ENCODE results near the gene VCPKMT. TPM values are rescaled to one million over a fixed set of nuclear protein-coding genes. Genes with fewer than 3 reads are reported as not detected.

Gene VCPKMT
- total and polyA plus RNA-seq, 9 of the 15 experiments (the other 6 are each of a cell fraction or from before 2014, with no cell fraction given), result 2.7 to 7.8 (median 6.3) TPM

DNA sequence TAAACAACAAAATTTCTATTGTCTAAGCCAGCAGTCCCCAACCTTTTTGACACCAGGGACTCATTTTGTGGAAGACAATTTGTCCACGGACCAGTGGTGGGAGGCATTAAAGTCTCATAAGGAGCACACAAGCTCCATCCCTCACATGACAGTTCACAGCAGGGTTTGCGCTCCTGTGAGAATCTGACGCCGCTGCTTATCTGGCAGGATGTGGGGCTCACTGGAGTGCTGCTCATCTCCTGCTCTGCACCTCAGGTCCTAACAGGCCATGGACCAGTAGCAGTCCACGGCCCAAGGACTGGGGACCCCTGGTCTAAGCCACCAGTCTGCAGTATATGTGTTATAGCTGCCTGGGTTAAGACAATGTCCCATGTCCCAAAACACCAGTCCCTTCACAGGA, 27.2 kb downstream of the VCPKMT start:
- Histone ChIP-seq H4K20me1 (replicated peaks; ENCODE audit: control insufficient read depth, insufficient read depth, low read length) (no peaks in the 10 kb centered on the region), H3K27ac (ENCODE audit: extremely low read depth, low read depth, low read length) (no peak overlapping the region), H2AFZ (ENCODE audit: low read depth, low read length) (no peak overlapping the region), H3K4me1 (replicated peaks in 1 of 2; ENCODE audit: control insufficient read depth in 2 of 2, insufficient read depth in 2 of 2, low read length in 2 of 2) (peaks cover 0 to 21% of the 10 kb centered on the region in 2 experiments; a peak in 3 of 5 replicates), H3K27me3 (ENCODE audit: control insufficient read depth in 2 of 2, insufficient read depth in 2 of 2, low read length in 2 of 2) (no peaks in the 10 kb centered on the region), H3K4me3 (no peak overlapping the region), H3K9me1 (ENCODE audit: control insufficient read depth, insufficient read depth, low read length) (no peaks in the 10 kb centered on the region), H3K4me2 (ENCODE audit: insufficient read depth, low read length) (no peak overlapping the region), H3K9me3 (replicated peaks; ENCODE audit: control insufficient read depth, insufficient read depth, low read depth, low read length) (no peaks in the 10 kb centered on the region), H3K36me3 (ENCODE audit: control insufficient read depth, insufficient read depth, low read length) (no peaks in the 10 kb centered on the region), H3K79me2 (ENCODE audit: control insufficient read depth, insufficient read depth, low read length) (no peaks in the 10 kb centered on the region), H3K9ac (ENCODE audit: insufficient read depth in 1 of 2, low read depth in 2 of 2, low read length in 2 of 2) (no peak overlapping the region)
- DNase-seq (ENCODE audit: extremely low read depth in 1 of 4, low spot score in 3 of 4) (peak in 1 of 4 experiments; percentile 26), ATAC-seq (peak; percentile 21; the same call in 2 of the 3 replicates), FAIRE-seq (no peak)
- 29% methylated on average over 4 of the region's 5 CpGs for WGBS (ENCODE audit: insufficient coverage, low coverage, missing lambda C conversion rate)
- CTCF ChIA-PET (ENCODE audit: low intra/inter-chr PET ratio), result no interaction called here
- intact Hi-C loops (cut with micrococcal nuclease), result no loop called here
- POLR2A ChIA-PET, result no interaction called here
- TF ChIP-seq TAL1 (IDR thresholded peaks at IDR 0.05) (no peak), MED1 (CRISPR knock-in tag; IDR thresholded peaks at IDR 0.05; ENCODE audit: borderline replicate concordance) (no peak), NRF1 (conservative IDR thresholded peaks at IDR 0.05 in 1 of 2, IDR thresholded peaks at IDR 0.05 in 1 of 2) (no peak), ZEB2 (IDR thresholded peaks at IDR 0.05) (no peak), RCOR1 (IDR thresholded peaks at IDR 0.05; ENCODE audit: borderline replicate concordance in 1 of 2, low read depth in 2 of 2, low read length in 2 of 2) (0 out of 4 replicates have a peak, but pooled peaks of 1 of the 2 experiments have one; percentile 14), OTX1 (CRISPR knock-in tag; IDR thresholded peaks at IDR 0.05) (no peak), ZNF444 (CRISPR knock-in tag; IDR thresholded peaks at IDR 0.05) (no peak), ZC3H8 (IDR thresholded peaks at IDR 0.05) (no peak), JUNB (CRISPR knock-in tag; conservative IDR thresholded peaks at IDR 0.05) (no peak), ETV1 (tag; conservative IDR thresholded peaks at IDR 0.05; ENCODE audit: low read depth) (peak; percentile 28; the same call in 1 of the 2 replicates), SMAD1 (IDR thresholded peaks at IDR 0.05; ENCODE audit: low read depth, low read length, partially characterized antibody) (no peak), ZSCAN32 (CRISPR knock-in tag; IDR thresholded peaks at IDR 0.05) (no peak)
- TF ChIP-seq, protein P1, sequence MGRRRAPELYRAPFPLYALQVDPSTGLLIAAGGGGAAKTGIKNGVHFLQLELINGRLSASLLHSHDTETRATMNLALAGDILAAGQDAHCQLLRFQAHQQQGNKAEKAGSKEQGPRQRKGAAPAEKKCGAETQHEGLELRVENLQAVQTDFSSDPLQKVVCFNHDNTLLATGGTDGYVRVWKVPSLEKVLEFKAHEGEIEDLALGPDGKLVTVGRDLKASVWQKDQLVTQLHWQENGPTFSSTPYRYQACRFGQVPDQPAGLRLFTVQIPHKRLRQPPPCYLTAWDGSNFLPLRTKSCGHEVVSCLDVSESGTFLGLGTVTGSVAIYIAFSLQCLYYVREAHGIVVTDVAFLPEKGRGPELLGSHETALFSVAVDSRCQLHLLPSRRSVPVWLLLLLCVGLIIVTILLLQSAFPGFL (CRISPR knock-in tag; IDR thresholded peaks at IDR 0.05), result no peak
- no TSS peak for BruUV-seq (replicated peaks)
- in situ Hi-C loops (cut with MboI), result no loop called here

Data from K562 (cell line).